ENCODE data around the gene CDCA3.

- TF ChIP-seq POLR2AphosphoS5 (IDR thresholded peaks at IDR 0.05; ENCODE audit: low read depth) (no peak), EZH2 (IDR thresholded peaks at IDR 0.05; ENCODE audit: low read depth, unreplicated experiment) (no peak), CTCF (conservative IDR thresholded peaks at IDR 0.05; ENCODE audit: low read depth in 2 of 2) (no peak)
Measured at GRCh38 chr12:6831450-6831995, 19.6 kb downstream of the CDCA3 start.

Data from GM23338 (cell line).